NCI-H1436 treated with DMSO at 0.1 percent for 48 hours (cell line): ENCODE results near the gene DHRS7C.

Experiments
- DNase-seq: peaks from one replicate; lab custom pipeline; 2025; lab: John Stamatoyannopoulos, UW

The DHRS7C gene

GRCh38 chr17:9790889-9791876 is at the start of gene DHRS7C:
Gene DHRS7C, minus strand, starts transcription at chr17:9791592. Its CDS starts 308 bp downstream, at chr17:9791284.
- no peak for DNase-seq

- no peak for DNase-seq
Measured at GRCh38 chr17:9839433-9839832, 48.0 kb upstream of the DHRS7C start.

DNA sequence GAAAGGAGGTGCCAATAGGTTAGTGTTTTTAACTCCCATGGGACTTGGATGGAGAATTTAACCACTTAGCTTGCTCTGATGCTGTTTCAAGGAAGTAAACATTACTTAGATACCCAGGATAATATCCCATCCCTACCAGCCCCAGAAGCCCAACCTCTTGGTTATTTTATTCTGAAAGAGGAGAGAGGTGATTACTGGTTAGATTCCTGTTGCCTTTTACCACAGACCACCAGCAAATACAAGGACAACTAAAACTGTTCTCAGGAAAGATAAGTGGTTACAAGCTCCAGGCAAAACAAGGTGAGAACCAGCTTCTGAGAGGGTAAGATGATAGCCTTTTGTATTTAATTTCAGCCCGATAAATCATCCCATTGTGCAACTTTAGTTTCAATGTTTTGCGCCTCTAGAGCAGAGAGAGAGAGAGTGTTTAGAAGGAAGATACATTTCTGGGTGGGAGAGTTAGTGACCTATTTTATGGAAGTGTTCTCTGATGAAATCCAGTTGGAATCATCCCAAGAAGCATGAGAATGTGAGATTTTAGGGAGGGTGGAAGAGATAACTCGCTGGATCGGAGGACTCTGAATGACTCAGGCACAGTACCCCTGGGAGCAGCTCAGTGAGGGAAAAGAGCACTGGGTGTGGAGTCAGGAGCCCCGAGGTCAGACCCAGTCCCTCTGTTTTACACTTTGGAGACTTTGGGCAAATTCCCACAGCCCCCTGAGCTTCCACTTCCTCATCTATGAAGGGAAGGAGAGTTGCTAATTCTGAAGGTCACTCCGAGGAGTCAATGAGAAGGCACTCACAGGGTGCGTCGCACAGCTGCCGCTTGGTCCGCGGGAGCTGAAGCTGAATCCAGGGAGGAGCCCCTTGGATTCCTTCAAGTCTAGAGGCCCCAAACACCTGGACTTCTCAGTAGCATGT is 46.4 kb upstream of the DHRS7C start:
- DNase-seq, result no peak

DNA sequence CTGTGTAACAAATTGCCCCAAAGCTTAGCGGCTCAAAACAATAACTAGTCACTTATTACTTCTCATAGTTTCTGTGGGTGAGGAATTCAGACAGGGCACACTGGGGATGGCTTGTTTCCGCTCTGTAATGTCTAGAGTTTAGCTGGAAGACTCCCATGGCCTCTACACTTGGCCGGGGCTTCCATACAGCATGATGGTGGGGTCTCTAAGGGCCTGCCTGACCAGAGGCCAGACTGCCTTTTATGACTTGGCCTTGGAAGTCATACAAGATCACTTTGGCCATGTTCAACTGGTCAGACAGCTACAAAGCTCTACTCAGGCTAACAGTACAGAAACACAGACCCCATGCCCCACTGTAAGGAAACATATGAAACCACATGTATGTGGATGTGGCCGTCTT is 42.5 kb upstream of the DHRS7C start:
- DNase-seq, result no peak

DNA sequence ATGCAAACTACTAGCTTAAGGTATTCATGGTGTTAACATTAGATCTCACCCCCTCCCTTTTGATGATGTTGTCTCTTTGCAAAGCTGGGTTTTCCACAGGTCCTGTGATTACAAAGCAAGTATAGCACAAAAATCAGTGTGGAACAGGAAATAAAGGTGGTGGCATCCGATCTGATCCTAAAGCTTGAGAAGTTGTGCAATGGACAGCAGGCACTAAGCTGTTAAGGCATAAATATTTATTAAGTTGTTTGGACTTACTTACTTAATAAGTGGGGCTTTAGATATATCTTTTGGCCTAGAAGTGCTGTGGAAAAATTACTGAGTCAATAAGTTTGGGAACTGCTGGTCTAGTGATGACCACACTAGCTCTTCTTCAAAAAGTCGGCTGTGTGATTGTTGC is 39.3 kb upstream of the DHRS7C start:
- no peak for DNase-seq

GRCh38 chr17:9829343-9829742 is 38.0 kb upstream of the DHRS7C start:
- DNase-seq, result no peak

- DNase-seq, result no peak
Measured at GRCh38 chr17:9828296-9829295, 37.2 kb upstream of the DHRS7C start.

- DNase-seq, result no peak
Measured at GRCh38 chr17:9825641-9826150, 34.3 kb upstream of the DHRS7C start, which contains the start of gene GLP2R. Gene GLP2R, plus strand, starts transcription at chr17:9825924. Its CDS starts 140 bp downstream, at chr17:9826064.

- no peak for DNase-seq
Measured at GRCh38 chr17:9824797-9825338, 33.5 kb upstream of the DHRS7C start.

- no peak for DNase-seq
Measured at GRCh38 chr17:9824094-9824493, 32.7 kb upstream of the DHRS7C start.

GRCh38 chr17:9821921-9822320 is 30.5 kb upstream of the DHRS7C start, which contains the start of gene GSG1L2:
Gene GSG1L2, minus strand, starts transcription at chr17:9822079. Its CDS starts 8 bp downstream, at chr17:9822071.
- no peak for DNase-seq

DNA sequence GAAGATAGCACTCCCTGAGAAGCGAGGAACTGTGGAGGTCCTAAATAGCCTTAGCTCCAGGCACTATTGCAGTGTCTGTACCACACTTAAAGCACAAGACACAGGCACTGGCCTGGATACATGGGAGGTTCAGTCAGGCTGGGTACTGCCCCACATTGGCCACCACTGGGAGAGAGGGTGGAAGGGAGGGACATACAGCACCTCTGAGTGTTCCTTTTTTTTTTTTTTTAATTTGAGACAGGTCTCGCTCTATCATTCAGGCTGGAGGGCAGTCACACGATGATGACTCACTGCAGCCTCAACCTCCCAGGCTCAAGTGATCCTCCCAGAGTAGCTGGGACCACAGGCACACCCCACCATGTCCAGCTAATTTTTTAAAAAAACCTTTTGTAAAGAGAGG is 29.1 kb upstream of the DHRS7C start:
- DNase-seq, result no peak

DNA sequence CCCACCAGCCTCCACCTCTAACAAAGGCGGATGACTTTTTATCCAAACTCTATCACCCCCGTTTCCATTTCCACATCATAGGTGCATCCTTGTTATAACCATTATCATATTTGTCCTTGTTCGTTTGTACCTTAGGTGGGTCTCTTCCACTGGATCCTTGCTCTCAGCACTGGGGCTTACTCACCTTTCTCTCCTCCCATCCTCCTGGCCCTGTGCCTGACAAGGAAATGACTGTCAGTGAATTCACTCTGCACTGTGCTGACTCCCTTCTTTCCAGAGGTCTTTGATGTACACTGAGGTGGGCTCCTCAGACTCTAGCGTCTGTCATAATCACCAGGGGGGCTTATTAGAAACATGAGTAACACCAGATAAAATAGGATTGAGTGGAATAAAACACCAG is 27.4 kb upstream of the DHRS7C start:
- no peak for DNase-seq

DNA sequence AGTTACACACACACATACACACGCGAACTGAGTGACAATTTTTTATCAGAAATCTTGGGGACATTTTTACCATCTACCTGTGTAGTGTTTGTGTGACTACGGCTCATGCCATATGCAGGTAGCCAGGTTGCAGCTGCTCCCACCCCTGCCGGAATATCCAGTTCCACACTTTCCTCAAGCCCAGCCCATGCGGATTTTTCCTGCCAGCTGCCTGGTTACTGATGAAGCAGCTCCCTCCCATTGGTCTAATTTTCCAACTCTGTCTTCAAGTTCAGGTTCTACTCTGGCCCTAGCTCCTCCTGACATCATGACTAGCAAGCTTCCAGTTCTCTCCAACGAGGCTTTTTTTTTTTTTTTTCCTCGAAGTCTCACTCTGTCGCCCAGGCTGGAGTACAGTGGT is 25.7 kb upstream of the DHRS7C start:
- no peak for DNase-seq

- no peak for DNase-seq
Measured at GRCh38 chr17:9816472-9816871, 25.1 kb upstream of the DHRS7C start.

- no peak for DNase-seq
Measured at GRCh38 chr17:9814337-9814945, 23.0 kb upstream of the DHRS7C start.

- DNase-seq, result no peak
Measured at GRCh38 chr17:9813166-9813565, 21.8 kb upstream of the DHRS7C start.

DNA sequence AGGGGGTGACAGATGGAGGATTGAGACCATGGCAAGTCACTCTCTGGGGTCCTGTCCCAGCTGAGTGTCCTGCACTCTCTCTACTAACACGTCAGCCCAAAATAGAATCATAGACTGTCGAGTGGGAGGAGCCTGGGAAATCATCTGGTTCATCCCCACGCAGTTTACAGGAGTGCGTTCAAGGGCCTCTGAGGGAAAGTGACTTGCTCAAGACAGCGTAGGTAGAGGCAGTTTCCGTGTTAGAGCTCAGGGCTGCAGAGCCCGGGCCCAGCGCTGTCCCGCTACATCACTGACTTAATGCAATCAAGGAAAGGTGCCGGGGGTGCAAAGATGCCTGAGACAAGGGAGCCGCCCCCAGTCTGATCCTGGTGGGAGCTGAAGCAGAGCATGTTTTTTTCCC is 20.1 kb upstream of the DHRS7C start:
- DNase-seq, result no peak

GRCh38 chr17:9811086-9811485 is 19.7 kb upstream of the DHRS7C start:
- no peak for DNase-seq
